Esophagus squamous epithelium (tissue), 4 donors: ENCODE results near the gene POP7.

Experiments
- CTCF ChIP-seq, 6 experiments: fragments of 450-650 bp in 4 of 6; fragments of 200-600 bp in 2 of 6; sonication (generic) in 2 of 6; IDR thresholded peaks; one replicate each; pipeline ENCODE4 v1.5.1; 2016 to 2019; ENCODE audit warnings: antibody characterized with exemption in 6 of 6, mild to moderate bottlenecking in 4 of 6, moderate library complexity in 4 of 6
- POLR2A ChIP-seq, 4 donors: fragments of 450-650 bp; IDR thresholded peaks; one replicate each; pipeline ENCODE4 v1.6.1; 2017; ENCODE audit warnings: antibody characterized with exemption in 4 of 4, mild to moderate bottlenecking in 4 of 4, moderate library complexity in 3 of 4

GRCh38 chr7:100675105-100675451 is 30.8 kb upstream of the POP7 start:
- TF ChIP-seq CTCF (IDR thresholded peaks at IDR 0.05) (no peak), POLR2A (IDR thresholded peaks at IDR 0.05) (no peak)
